Endothelial cell (in vitro differentiated cells): Measurements from ENCODE around the gene SRSF10. TPM values are rescaled to one million over a fixed set of nuclear protein-coding genes. Genes with fewer than 3 reads are reported as not detected.

Experiments
- DNase-seq: peaks from one replicate; pipeline ENCODE4 v3.0.0; 2021; ENCODE audit warnings: low spot score
- H3K27ac Mint-ChIP-seq: one replicate; pipeline ENCODE4 v1.8.0; 2021; ENCODE audit warnings: mixed read lengths, inconsistent platforms; ENCODE audit not compliant: unreplicated experiment
- H3K27me3 Mint-ChIP-seq: one replicate; pipeline ENCODE4 v1.8.0; 2021; ENCODE audit warnings: mild to moderate bottlenecking, moderate library complexity, mixed read lengths, inconsistent platforms; ENCODE audit not compliant: unreplicated experiment
- H3K36me3 Mint-ChIP-seq: one replicate; pipeline ENCODE4 v1.8.0; 2021; ENCODE audit warnings: mild to moderate bottlenecking, low read depth, mixed read lengths, inconsistent platforms; ENCODE audit not compliant: unreplicated experiment
- H3K4me1 Mint-ChIP-seq: one replicate; pipeline ENCODE4 v1.8.0; 2021; ENCODE audit warnings: mild to moderate bottlenecking, mixed read lengths, inconsistent platforms; ENCODE audit not compliant: unreplicated experiment
- H3K4me3 Mint-ChIP-seq: one replicate; pipeline ENCODE4 v1.8.0; 2021; ENCODE audit warnings: mild to moderate bottlenecking, mixed read lengths, inconsistent platforms; ENCODE audit not compliant: unreplicated experiment
- H3K9me3 Mint-ChIP-seq: one replicate; pipeline ENCODE4 v1.8.0; 2021; ENCODE audit warnings: mixed read lengths, inconsistent platforms; ENCODE audit not compliant: unreplicated experiment
- total RNA-seq: library from RNA; stranded (reverse); fragmentation: NEBNext Ultra II Directional; extraction: Animal tissue kit (Norgen Biotek cat#: 25700); gene quantifications from one replicate; pipeline ENCODE4 v1.2.1, GENCODE V29; 2021; ENCODE audit not compliant: unreplicated experiment
- TF ChIP-seq, protein P1 (sequence below): fragments of 200-600 bp; sonication (generic); IDR thresholded peaks from one replicate; pipeline ENCODE4 v1.5.0; 2021; ENCODE audit warnings: antibody characterized with exemption; ENCODE audit not compliant: unreplicated experiment

The SRSF10 gene
- total RNA-seq, 1 donor from 2014 or later = 101 TPM

- H3K9me3 Mint-ChIP-seq = no peaks in the 10 kb centered on the region
- no peak for DNase-seq
- TF ChIP-seq, protein P1, sequence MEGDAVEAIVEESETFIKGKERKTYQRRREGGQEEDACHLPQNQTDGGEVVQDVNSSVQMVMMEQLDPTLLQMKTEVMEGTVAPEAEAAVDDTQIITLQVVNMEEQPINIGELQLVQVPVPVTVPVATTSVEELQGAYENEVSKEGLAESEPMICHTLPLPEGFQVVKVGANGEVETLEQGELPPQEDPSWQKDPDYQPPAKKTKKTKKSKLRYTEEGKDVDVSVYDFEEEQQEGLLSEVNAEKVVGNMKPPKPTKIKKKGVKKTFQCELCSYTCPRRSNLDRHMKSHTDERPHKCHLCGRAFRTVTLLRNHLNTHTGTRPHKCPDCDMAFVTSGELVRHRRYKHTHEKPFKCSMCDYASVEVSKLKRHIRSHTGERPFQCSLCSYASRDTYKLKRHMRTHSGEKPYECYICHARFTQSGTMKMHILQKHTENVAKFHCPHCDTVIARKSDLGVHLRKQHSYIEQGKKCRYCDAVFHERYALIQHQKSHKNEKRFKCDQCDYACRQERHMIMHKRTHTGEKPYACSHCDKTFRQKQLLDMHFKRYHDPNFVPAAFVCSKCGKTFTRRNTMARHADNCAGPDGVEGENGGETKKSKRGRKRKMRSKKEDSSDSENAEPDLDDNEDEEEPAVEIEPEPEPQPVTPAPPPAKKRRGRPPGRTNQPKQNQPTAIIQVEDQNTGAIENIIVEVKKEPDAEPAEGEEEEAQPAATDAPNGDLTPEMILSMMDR = no peak
- H3K4me1 Mint-ChIP-seq = no peaks in the 10 kb centered on the region
- no peak overlapping the region for H3K27ac Mint-ChIP-seq
- no peaks in the 10 kb centered on the region for H3K36me3 Mint-ChIP-seq
- H3K27me3 Mint-ChIP-seq = peaks cover 5% of the 10 kb centered on the region
- no peak overlapping the region for H3K4me3 Mint-ChIP-seq
Measured at GRCh38 chr1:24004132-24004531, 24.0 kb upstream of the SRSF10 start.

- H3K36me3 Mint-ChIP-seq = no peaks in the 10 kb centered on the region
- H3K9me3 Mint-ChIP-seq = no peaks in the 10 kb centered on the region
- TF ChIP-seq, protein P1 = no peak
- H3K4me1 Mint-ChIP-seq = peaks cover 2% of the 10 kb centered on the region
- H3K4me3 Mint-ChIP-seq = no peak overlapping the region
- no peak for DNase-seq
- H3K27ac Mint-ChIP-seq = no peak overlapping the region
- peaks cover 5% of the 10 kb centered on the region for H3K27me3 Mint-ChIP-seq
Measured at GRCh38 chr1:24003331-24003972, 23.3 kb upstream of the SRSF10 start.

DNA sequence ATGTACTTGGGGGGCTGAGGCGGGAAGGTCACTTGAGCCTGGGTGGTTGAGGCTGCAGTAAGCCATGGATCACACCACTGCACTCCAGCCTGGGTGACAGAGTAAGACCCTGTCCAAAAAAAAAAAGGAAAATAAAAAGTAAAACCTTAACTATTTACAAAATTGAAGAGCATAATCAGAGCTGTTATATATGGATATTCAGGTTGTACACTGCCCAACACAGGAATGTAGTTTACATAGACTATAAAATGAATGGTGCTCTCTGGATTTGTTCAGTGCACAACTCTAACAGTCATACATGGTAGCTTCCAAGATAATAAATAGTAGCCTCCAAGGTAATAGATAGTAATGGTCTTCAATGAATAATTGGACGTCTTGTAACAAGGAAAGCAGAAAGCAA lies 22.6 kb upstream of the SRSF10 start:
- TF ChIP-seq, protein P1 = no peak
- Mint-ChIP-seq H3K4me3 (no peak overlapping the region), H3K27me3 (peaks cover 5% of the 10 kb centered on the region), H3K4me1 (peaks cover 2% of the 10 kb centered on the region), H3K9me3 (no peaks in the 10 kb centered on the region), H3K27ac (no peak overlapping the region), H3K36me3 (no peaks in the 10 kb centered on the region)
- DNase-seq = no peak

DNA sequence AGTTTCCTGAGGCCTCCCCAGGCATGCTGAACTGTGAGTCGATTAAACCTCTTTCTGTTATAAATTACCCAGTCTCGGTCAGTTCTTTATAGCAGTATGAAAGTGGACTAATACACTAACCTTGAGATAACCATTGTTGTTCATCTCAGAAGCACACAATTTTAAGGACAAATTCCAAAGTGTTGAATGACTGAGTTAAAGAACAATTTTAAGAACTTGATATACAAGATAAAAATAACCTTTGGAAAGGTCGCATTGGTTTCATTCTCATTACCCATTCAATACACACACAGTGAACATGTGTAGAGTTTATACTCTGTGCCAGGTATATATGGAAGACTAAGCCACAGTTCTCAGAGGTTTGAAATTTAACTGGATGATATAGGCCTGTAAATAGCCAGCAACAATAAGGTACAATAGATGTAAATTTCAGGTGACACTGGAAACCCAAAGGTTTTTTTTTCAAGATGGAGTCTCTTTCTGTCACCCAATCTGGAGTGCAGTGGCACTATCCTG lies 19.1 kb upstream of the SRSF10 start:
- peaks cover 4% of the 10 kb centered on the region for H3K36me3 Mint-ChIP-seq
- H3K4me1 Mint-ChIP-seq = peaks cover 2% of the 10 kb centered on the region
- H3K27me3 Mint-ChIP-seq = peaks cover 2% of the 10 kb centered on the region
- DNase-seq = no peak
- TF ChIP-seq, protein P1 = no peak
- no peaks in the 10 kb centered on the region for H3K9me3 Mint-ChIP-seq
- H3K4me3 Mint-ChIP-seq = no peak overlapping the region
- no peak overlapping the region for H3K27ac Mint-ChIP-seq

DNA sequence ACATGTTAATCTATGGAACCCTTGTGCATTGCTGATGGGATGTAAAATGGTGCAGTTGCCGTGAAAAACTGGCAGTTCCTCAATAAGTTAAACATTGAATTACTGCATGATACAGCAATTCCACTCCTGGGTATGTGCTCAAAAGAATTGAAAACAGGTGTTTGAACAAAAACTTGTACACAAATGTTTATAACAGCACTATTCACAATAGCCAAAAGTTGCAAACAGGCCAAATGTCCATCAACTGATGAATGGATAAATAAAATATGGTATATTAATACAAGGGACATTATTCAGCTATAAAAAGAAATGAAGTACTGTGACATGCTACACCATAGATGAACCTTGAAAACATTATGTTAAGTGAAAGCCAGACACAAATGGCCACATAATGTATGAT lies 17.7 kb upstream of the SRSF10 start:
- Mint-ChIP-seq H3K36me3 (peaks cover 4% of the 10 kb centered on the region), H3K27me3 (peaks cover 2% of the 10 kb centered on the region), H3K4me3 (no peak overlapping the region), H3K9me3 (no peaks in the 10 kb centered on the region), H3K27ac (no peak overlapping the region), H3K4me1 (peaks cover 2% of the 10 kb centered on the region)
- TF ChIP-seq, protein P1 = no peak
- DNase-seq = no peak
